HFF-Myc (cell line): ENCODE results near the gene PDE10A.

ENCODE experiments used
- DNase-seq: peaks from one replicate; pipeline ENCODE4 v3.0.0-alpha.2; 2011; ENCODE audit warnings: low read depth; ENCODE audit errors: extremely low read depth
- H3K4me3 ChIP-seq: replicated peaks from 2 replicates; pipeline ENCODE4 v1.5.1; 2011; ENCODE audit warnings: low read depth, mild to moderate bottlenecking, control low read depth, low read length
- CTCF ChIP-seq: IDR thresholded peaks from 2 replicates; pipeline ENCODE4 v1.5.1; 2012; ENCODE audit warnings: mild to moderate bottlenecking, low read depth, low read length, control low read depth; ENCODE audit errors: missing control alignments

PDE10A gene

GRCh38 chr6:165453395-165453794, 209.6 kb downstream of the PDE10A start:
- no peak for TF ChIP-seq CTCF
- no peak overlapping the region for H3K4me3 ChIP-seq
- DNase-seq = no peak

- no peak overlapping the region for H3K4me3 ChIP-seq
- no peak for TF ChIP-seq CTCF
- no peak for DNase-seq
Observed at GRCh38 chr6:165451838-165452237, 211.2 kb downstream of the PDE10A start.

- no peak for TF ChIP-seq CTCF
- DNase-seq = no peak
- no peak overlapping the region for H3K4me3 ChIP-seq
Observed at GRCh38 chr6:165448210-165448609, 214.8 kb downstream of the PDE10A start.

DNA sequence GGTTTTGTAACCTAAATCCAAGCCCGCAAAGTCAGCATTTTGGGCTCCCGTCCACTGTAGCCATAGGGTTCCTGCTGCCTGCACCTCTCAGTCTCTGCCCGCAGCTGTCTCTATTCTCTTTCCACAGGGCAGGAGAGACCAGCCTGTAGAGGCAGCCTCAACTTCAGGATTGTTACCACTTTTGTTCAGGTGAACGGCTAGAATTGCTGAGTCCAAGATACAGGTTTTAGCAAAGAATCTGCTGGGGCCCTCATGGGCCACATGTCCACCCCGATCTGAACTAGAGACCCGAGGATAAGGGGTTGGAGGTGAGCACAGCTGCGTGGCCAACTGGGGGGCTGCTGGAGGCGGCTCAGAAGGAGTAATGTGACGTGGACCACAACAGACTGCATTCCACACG, 215.9 kb downstream of the PDE10A start:
- H3K4me3 ChIP-seq = no peak overlapping the region
- TF ChIP-seq CTCF = no peak
- no peak for DNase-seq

DNA sequence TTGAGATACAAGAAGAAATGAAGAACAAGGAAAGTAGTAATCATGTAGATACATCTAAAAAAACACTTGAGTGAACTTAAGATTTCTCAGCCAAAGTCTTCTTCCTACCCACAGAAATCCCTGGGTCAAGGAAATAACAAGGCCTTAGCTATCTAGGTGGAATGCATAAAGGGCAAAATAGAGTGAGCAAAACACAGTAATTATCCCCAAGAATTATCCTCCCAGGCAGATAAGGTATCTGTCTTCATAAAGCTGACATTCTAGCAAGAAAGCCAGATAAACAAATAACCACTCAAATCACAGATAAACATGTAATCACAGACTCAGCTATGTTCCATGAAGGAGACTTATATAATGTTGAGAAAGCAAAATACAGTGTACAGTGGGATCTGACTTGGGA, 216.7 kb downstream of the PDE10A start:
- no peak for TF ChIP-seq CTCF
- DNase-seq = no peak

DNA sequence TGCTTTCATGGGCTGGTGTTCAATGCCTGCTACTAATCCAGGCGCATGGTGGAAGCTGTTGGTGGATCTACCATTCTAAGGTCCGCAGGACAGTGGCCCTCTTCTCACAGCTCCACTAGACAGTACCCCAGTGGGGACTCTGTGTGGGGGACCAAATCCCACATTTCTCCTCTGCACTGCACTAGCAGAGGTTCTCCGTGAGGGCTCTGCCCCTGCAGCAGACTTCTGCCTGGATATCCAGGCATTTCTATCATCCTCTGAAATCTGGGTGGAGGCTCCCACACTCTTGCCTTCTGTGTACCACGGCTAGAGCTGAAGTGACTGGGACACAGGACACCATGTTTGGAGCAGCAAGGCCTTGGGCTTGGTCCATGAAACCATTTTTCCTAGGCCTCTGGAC, 219.6 kb downstream of the PDE10A start:
- H3K4me3 ChIP-seq = no peak overlapping the region
- no peak for DNase-seq
- TF ChIP-seq CTCF = no peak

More for the DNA sequence above, 216.7 kb downstream of the PDE10A start:
- H3K4me3 ChIP-seq = no peak overlapping the region

- no peak for DNase-seq
- no peak overlapping the region for H3K4me3 ChIP-seq
- TF ChIP-seq CTCF = no peak
Observed at GRCh38 chr6:165441181-165441580, 221.9 kb downstream of the PDE10A start.
